Measurements from ENCODE around the gene ATP4B. TPM values are rescaled to one million over a fixed set of nuclear protein-coding genes. Genes with fewer than 3 reads are reported as not detected.

The ATP4B gene
- polyA plus RNA-seq, 2 donors: 0.04 to 0.06 TPM

DNA sequence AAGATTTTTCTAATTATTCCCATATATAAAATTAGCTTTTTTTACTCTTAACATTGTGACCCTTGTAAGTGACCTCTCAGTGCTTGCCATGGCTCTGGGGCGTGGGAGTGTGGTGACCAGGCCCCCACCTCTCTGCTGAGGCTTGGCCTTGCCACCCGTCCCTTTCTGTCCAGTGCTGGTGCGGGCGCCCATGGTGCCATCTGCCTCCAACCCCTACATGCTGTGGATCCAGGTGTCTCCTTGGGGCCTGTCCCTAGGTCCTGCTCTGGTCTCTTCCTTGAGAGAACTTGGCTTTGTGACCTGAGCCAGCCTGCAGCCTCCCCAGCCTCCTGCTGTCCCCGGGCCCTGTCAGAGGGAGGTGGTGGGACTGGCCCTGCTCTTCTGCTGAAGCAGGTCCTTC is 46.0 kb downstream of the ATP4B start:
- H3K36me3 ChIP-seq (ENCODE audit: control insufficient read depth in 2 of 2, insufficient read depth in 2 of 2, low read length in 1 of 2): peaks cover 0 to 58% of the 10 kb centered on the region in 2 donors
- H3K27ac ChIP-seq (ENCODE audit: low read depth in 2 of 2, low read length in 1 of 2): no peak overlapping the region
- H3K27me3 ChIP-seq (ENCODE audit: control insufficient read depth in 1 of 2, insufficient read depth in 2 of 2, low read length in 2 of 2): no peaks in the 10 kb centered on the region
- H3K4me1 ChIP-seq (ENCODE audit: control insufficient read depth in 2 of 2, insufficient read depth in 2 of 2, low read length in 1 of 2): peaks cover 0 to 2% of the 10 kb centered on the region in 2 donors
- no peaks in the 10 kb centered on the region for H3K9me3 ChIP-seq (ENCODE audit: control insufficient read depth in 2 of 2, insufficient read depth in 1 of 2, low read depth in 1 of 2, low read length in 1 of 2)
- no peak overlapping the region for H3K4me3 ChIP-seq (ENCODE audit: low read depth in 1 of 2, low read length in 2 of 2)
- 95 to 98% methylated on average over 5 of the region's 5 CpGs for WGBS, 2 donors

DNA sequence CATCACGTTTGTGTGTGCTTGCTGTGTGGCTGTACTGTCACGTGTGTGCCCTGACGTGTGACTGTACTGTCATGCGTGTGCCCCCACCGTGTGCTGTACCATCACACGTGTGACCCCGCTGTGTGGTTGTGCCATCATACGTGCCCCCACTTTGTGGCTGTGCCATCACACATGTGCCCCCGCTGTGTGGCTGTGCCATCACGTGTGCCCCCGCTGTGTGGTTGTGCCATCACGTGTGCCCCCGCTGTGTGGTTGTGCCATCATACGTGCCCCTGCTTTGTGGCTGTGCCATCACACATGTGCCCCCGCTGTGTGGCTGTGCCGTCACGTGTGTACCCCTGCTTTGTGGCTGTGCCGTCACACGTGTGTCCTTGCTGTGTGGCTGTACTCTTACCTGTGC is 47.7 kb downstream of the ATP4B start:
- no peaks in the 10 kb centered on the region for H3K27me3 ChIP-seq (ENCODE audit: control insufficient read depth in 1 of 2, insufficient read depth in 2 of 2, low read length in 2 of 2)
- no peaks in the 10 kb centered on the region for H3K9me3 ChIP-seq (ENCODE audit: control insufficient read depth in 2 of 2, insufficient read depth in 1 of 2, low read depth in 1 of 2, low read length in 1 of 2)
- H3K4me1 ChIP-seq (ENCODE audit: control insufficient read depth in 2 of 2, insufficient read depth in 2 of 2, low read length in 1 of 2): peaks cover 0 to 2% of the 10 kb centered on the region in 2 donors
- H3K4me3 ChIP-seq (ENCODE audit: low read depth in 1 of 2, low read length in 2 of 2): no peak overlapping the region
- H3K27ac ChIP-seq (ENCODE audit: low read depth in 2 of 2, low read length in 1 of 2): no peak overlapping the region
- WGBS, 2 donors: 94 to 95% methylated on average over 19 of the region's 19 CpGs
- peaks cover 0 to 62% of the 10 kb centered on the region in 2 donors for H3K36me3 ChIP-seq (ENCODE audit: control insufficient read depth in 2 of 2, insufficient read depth in 2 of 2, low read length in 1 of 2)

- WGBS, 2 donors: 91 to 93% methylated on average over 13 of the region's 13 CpGs
These were observed 48.4 kb downstream of the ATP4B start for GRCh38 chr13:113609616-113610015.

GRCh38 chr13:113608967-113609533 is 48.9 kb downstream of the ATP4B start:
- Histone ChIP-seq H3K4me3 (ENCODE audit: low read depth in 1 of 2, low read length in 2 of 2) (no peak overlapping the region), H3K36me3 (ENCODE audit: control insufficient read depth in 2 of 2, insufficient read depth in 2 of 2, low read length in 1 of 2) (peaks cover 0 to 59% of the 10 kb centered on the region in 2 donors), H3K4me1 (ENCODE audit: control insufficient read depth in 2 of 2, insufficient read depth in 2 of 2, low read length in 1 of 2) (peaks cover 0 to 2% of the 10 kb centered on the region in 2 donors), H3K27me3 (ENCODE audit: control insufficient read depth in 1 of 2, insufficient read depth in 2 of 2, low read length in 2 of 2) (no peaks in the 10 kb centered on the region), H3K9me3 (ENCODE audit: control insufficient read depth in 2 of 2, insufficient read depth in 1 of 2, low read depth in 1 of 2, low read length in 1 of 2) (no peaks in the 10 kb centered on the region), H3K27ac (ENCODE audit: low read depth in 2 of 2, low read length in 1 of 2) (no peak overlapping the region)
- WGBS, 2 donors: 92 to 94% methylated on average over 22 of the region's 22 CpGs

More at GRCh38 chr13:113609616-113610015, 48.4 kb downstream of the ATP4B start:
- peaks cover 0 to 2% of the 10 kb centered on the region in 2 donors for H3K4me1 ChIP-seq (ENCODE audit: control insufficient read depth in 2 of 2, insufficient read depth in 2 of 2, low read length in 1 of 2)
- H3K27me3 ChIP-seq (ENCODE audit: control insufficient read depth in 1 of 2, insufficient read depth in 2 of 2, low read length in 2 of 2): no peaks in the 10 kb centered on the region
- no peak overlapping the region for H3K27ac ChIP-seq (ENCODE audit: low read depth in 2 of 2, low read length in 1 of 2)
- H3K4me3 ChIP-seq (ENCODE audit: low read depth in 1 of 2, low read length in 2 of 2): no peak overlapping the region
- H3K36me3 ChIP-seq (ENCODE audit: control insufficient read depth in 2 of 2, insufficient read depth in 2 of 2, low read length in 1 of 2): peaks cover 0 to 61% of the 10 kb centered on the region in 2 donors
- no peaks in the 10 kb centered on the region for H3K9me3 ChIP-seq (ENCODE audit: control insufficient read depth in 2 of 2, insufficient read depth in 1 of 2, low read depth in 1 of 2, low read length in 1 of 2)

- H3K36me3 ChIP-seq (ENCODE audit: control insufficient read depth in 2 of 2, insufficient read depth in 2 of 2, low read length in 1 of 2): peaks cover 0 to 52% of the 10 kb centered on the region in 2 donors
- H3K4me3 ChIP-seq (ENCODE audit: low read depth in 1 of 2, low read length in 2 of 2): no peak overlapping the region
- H3K9me3 ChIP-seq (ENCODE audit: control insufficient read depth in 2 of 2, insufficient read depth in 1 of 2, low read depth in 1 of 2, low read length in 1 of 2): no peaks in the 10 kb centered on the region
- peaks cover 0 to 2% of the 10 kb centered on the region in 2 donors for H3K4me1 ChIP-seq (ENCODE audit: control insufficient read depth in 2 of 2, insufficient read depth in 2 of 2, low read length in 1 of 2)
- WGBS, 2 donors: 86 to 90% methylated on average over 25 of the region's 25 CpGs
- H3K27me3 ChIP-seq (ENCODE audit: control insufficient read depth in 1 of 2, insufficient read depth in 2 of 2, low read length in 2 of 2): no peaks in the 10 kb centered on the region
- no peak overlapping the region for H3K27ac ChIP-seq (ENCODE audit: low read depth in 2 of 2, low read length in 1 of 2)
These were observed 49.9 kb downstream of the ATP4B start for GRCh38 chr13:113607889-113608635.

GRCh38 chr13:113607056-113607888 is 50.7 kb downstream of the ATP4B start:
- Histone ChIP-seq H3K4me1 (ENCODE audit: control insufficient read depth in 2 of 2, insufficient read depth in 2 of 2, low read length in 1 of 2) (peaks cover 0 to 2% of the 10 kb centered on the region in 2 donors), H3K4me3 (ENCODE audit: low read depth in 1 of 2, low read length in 2 of 2) (no peak overlapping the region), H3K27me3 (ENCODE audit: control insufficient read depth in 1 of 2, insufficient read depth in 2 of 2, low read length in 2 of 2) (no peaks in the 10 kb centered on the region), H3K9me3 (ENCODE audit: control insufficient read depth in 2 of 2, insufficient read depth in 1 of 2, low read depth in 1 of 2, low read length in 1 of 2) (no peaks in the 10 kb centered on the region), H3K36me3 (ENCODE audit: control insufficient read depth in 2 of 2, insufficient read depth in 2 of 2, low read length in 1 of 2) (peaks cover 0 to 48% of the 10 kb centered on the region in 2 donors), H3K27ac (ENCODE audit: low read depth in 2 of 2, low read length in 1 of 2) (no peak overlapping the region)
- 88 to 90% methylated on average over 28 of the region's 28 CpGs for WGBS, 2 donors

DNA sequence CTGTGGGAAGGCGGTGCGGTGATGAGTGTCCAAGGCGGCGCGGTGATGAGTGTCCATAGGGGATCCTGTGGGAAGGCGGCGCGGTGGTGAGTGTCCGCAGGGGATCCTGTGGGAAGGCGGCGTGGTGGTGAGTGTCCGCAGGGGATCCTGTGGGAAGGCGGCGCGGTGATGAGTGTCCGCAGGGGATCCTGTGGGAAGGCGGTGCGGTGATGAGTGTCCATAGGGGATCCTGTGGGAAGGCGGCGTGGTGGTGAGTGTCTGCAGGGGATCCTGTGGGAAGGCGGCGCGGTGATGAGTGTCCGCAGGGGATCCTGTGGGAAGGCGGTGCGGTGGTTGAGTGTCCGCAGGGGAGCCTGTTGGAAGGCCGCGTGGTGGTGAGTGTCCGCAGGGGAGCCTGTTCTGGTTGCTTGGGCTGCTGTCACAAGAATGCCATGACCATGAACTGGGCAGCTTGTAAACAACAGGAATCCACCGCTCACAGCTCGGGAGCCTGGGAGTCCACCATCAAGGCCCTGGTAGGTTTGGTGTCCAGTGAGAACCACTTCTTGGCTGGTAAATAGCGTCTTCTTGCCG is 52.0 kb downstream of the ATP4B start:
- H3K4me1 ChIP-seq (ENCODE audit: control insufficient read depth in 2 of 2, insufficient read depth in 2 of 2, low read length in 1 of 2): peaks cover 0 to 2% of the 10 kb centered on the region in 2 donors
- H3K9me3 ChIP-seq (ENCODE audit: control insufficient read depth in 2 of 2, insufficient read depth in 1 of 2, low read depth in 1 of 2, low read length in 1 of 2): no peaks in the 10 kb centered on the region
- H3K27me3 ChIP-seq (ENCODE audit: control insufficient read depth in 1 of 2, insufficient read depth in 2 of 2, low read length in 2 of 2): no peaks in the 10 kb centered on the region
- H3K36me3 ChIP-seq (ENCODE audit: control insufficient read depth in 2 of 2, insufficient read depth in 2 of 2, low read length in 1 of 2): peaks cover 0 to 41% of the 10 kb centered on the region in 2 donors
- H3K27ac ChIP-seq (ENCODE audit: low read depth in 2 of 2, low read length in 1 of 2): no peak overlapping the region
- 96 to 99% methylated on average over 34 of the region's 34 CpGs for WGBS, 2 donors
- no peak overlapping the region for H3K4me3 ChIP-seq (ENCODE audit: low read depth in 1 of 2, low read length in 2 of 2)

- H3K4me1 ChIP-seq (ENCODE audit: control insufficient read depth in 2 of 2, insufficient read depth in 2 of 2, low read length in 1 of 2): peaks cover 0 to 2% of the 10 kb centered on the region in 2 donors
- no peak overlapping the region for H3K27ac ChIP-seq (ENCODE audit: low read depth in 2 of 2, low read length in 1 of 2)
- H3K4me3 ChIP-seq (ENCODE audit: low read depth in 1 of 2, low read length in 2 of 2): no peak overlapping the region
- H3K36me3 ChIP-seq (ENCODE audit: control insufficient read depth in 2 of 2, insufficient read depth in 2 of 2, low read length in 1 of 2): peaks cover 0 to 44% of the 10 kb centered on the region in 2 donors
- WGBS, 2 donors: 94 to 96% methylated on average over 8 of the region's 8 CpGs
- no peaks in the 10 kb centered on the region for H3K9me3 ChIP-seq (ENCODE audit: control insufficient read depth in 2 of 2, insufficient read depth in 1 of 2, low read depth in 1 of 2, low read length in 1 of 2)
- no peaks in the 10 kb centered on the region for H3K27me3 ChIP-seq (ENCODE audit: control insufficient read depth in 1 of 2, insufficient read depth in 2 of 2, low read length in 2 of 2)
These were observed 52.5 kb downstream of the ATP4B start for GRCh38 chr13:113605461-113605860.

- WGBS, 2 donors: 96 to 100% methylated on average over 1 of the region's 1 CpG
- Histone ChIP-seq H3K9me3 (ENCODE audit: control insufficient read depth in 2 of 2, insufficient read depth in 1 of 2, low read depth in 1 of 2, low read length in 1 of 2) (no peaks in the 10 kb centered on the region), H3K4me3 (ENCODE audit: low read depth in 1 of 2, low read length in 2 of 2) (no peak overlapping the region), H3K36me3 (ENCODE audit: control insufficient read depth in 2 of 2, insufficient read depth in 2 of 2, low read length in 1 of 2) (peaks cover 0 to 38% of the 10 kb centered on the region in 2 donors), H3K27ac (ENCODE audit: low read depth in 2 of 2, low read length in 1 of 2) (no peak overlapping the region), H3K4me1 (ENCODE audit: control insufficient read depth in 2 of 2, insufficient read depth in 2 of 2, low read length in 1 of 2) (peaks cover 0 to 2% of the 10 kb centered on the region in 2 donors), H3K27me3 (ENCODE audit: control insufficient read depth in 1 of 2, insufficient read depth in 2 of 2, low read length in 2 of 2) (no peaks in the 10 kb centered on the region)
These were observed 53.8 kb downstream of the ATP4B start for GRCh38 chr13:113604186-113604585.
